HG03103 (cell line): ENCODE results near the gene CACNB2.

ENCODE experiments used
- ATAC-seq: cut with Tn5 transposase; IDR thresholded peaks from one replicate; pipeline ENCODE4 v1.9.1; 2021; ENCODE audit warnings: low read depth; ENCODE audit not compliant: unreplicated experiment

CACNB2 gene

GRCh38 chr10:18369859-18370473 is 229.7 kb downstream of the CACNB2 start:
- no peak for ATAC-seq

GRCh38 chr10:18376650-18377049 is 236.4 kb downstream of the CACNB2 start:
- ATAC-seq, result no peak

DNA sequence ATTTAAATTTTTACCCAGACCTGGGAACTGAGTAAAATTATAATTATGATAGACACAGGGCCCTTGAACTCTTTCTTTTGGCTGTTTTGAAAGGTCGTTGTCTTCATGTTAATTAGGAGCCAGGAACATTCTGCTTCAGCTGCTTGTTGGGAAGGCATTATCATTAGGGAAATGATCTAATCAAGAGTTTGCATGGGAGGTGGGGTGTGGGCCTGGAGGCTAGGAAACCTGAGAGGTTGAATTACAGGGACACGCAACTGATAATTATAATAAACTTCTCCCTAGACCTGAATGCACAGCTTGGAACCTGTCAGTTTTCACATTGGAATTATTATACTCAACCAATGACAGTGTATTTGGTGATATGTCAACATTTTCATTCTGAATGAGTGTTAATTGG is 237.7 kb downstream of the CACNB2 start:
- ATAC-seq, result no peak

DNA sequence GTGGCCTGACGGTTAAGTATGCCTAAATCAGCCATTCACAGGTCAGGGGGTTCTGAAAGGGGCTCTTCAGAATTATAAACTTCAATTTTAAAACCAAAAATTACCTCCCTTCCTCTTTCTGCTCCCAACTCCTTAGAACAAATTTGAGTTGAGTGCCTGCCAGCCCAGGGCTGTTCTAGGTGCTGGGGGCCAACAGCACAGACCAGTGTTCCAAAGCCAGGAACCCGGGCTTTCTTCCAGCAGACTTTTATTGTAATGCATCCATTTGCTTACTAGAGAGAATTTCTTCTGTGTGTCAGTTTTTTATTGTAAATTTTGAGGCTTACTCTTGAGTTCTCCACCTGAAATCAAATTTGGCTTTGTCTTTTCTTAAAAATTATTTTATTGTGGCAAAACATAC is 238.5 kb downstream of the CACNB2 start:
- no peak for ATAC-seq

GRCh38 chr10:18381679-18382078 is 241.5 kb downstream of the CACNB2 start:
- no peak for ATAC-seq

DNA sequence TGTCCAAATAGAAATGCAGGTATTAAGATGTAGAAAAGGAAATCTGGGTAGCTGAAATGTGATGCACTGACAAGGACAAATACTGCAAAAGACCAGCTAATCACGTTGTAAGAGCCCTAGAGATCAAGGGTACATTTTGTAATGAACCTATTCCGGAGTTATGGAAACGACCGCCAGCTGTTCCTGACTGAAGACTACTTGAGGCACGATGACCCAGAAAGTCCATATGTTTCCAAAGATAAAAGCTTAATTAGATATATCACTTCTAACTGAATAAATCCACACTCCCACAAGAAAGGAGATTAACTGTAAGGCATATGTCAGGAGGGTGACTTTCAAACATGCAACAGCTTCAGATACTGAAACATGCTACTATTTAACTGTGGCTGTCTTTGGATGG is 257.7 kb downstream of the CACNB2 start:
- no peak for ATAC-seq

GRCh38 chr10:18399158-18399557 is 258.9 kb downstream of the CACNB2 start:
- no peak for ATAC-seq

DNA sequence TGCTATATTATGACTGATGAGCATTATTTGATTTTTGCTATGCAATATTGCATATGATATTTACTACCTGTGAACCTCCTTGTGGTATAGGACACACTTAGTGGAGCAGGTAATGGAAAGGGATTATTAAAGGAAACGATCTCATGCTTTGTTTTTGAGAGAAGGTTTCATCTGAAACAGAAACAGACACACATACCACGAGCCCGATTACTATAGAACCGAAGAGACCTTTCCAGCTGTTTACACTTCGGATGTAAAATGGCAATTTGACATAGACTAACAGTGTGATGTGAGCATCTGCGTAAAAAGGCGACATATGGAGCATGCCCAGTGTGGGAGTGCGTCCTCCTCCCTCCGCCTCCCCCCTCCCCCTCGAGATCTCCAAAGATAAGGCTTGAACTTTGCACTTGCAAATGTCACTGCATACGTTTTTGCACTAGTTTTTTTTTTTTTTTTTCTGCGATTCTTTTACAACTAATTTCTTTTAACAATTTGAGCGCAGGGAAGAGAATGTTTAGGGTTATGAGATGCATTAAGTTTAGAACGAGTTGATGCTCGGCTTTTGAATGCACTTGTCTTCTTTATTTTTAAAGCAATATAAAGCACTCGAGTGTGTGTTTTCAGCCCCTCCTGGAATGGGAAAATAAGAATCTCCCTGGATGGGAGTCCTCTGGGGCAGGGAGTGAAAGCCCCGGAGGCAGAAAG is 260.1 kb downstream of the CACNB2 start:
- ATAC-seq, result no peak

DNA sequence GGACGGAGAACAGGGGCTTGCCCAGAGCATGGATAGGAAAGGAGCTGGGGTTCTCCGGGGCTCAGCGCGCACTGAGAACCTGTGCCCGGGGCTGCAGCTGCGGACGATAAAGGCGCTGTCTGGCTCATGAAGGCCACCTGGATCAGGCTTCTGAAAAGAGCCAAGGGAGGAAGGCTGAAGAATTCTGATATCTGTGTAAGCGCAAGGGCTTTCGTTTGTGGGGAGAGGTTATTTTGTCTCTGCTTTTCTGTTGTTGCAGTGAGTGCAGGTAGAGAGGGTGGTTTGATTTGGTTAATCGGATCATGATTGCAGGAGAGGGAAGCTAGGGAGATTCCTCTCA is 260.7 kb downstream of the CACNB2 start:
- ATAC-seq, result no peak

GRCh38 chr10:18401416-18402195 is 261.4 kb downstream of the CACNB2 start:
- ATAC-seq, result no peak

GRCh38 chr10:18402853-18403252 is 262.6 kb downstream of the CACNB2 start:
- no peak for ATAC-seq

GRCh38 chr10:18404530-18404929 is 264.3 kb downstream of the CACNB2 start:
- ATAC-seq, result no peak

DNA sequence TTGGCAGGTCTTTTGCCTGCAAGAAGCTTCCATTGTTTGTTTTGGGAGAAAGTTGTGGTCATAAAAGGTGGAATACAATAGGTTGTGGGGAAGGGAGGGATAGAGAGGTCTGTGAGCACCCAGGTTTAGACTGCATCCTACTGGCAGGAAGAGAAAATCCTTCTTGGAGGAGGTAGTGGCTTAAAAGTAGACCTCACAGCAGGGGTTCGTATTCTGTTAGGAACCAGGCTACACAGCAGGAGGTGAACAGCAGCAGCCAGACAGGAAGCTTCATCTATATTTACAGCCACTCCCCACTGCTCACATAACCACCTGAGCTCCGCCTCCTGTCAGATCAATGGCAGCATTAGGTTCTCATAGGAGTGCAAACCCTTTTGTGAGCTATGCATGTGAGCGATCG is 265.9 kb downstream of the CACNB2 start:
- no peak for ATAC-seq

- ATAC-seq, result no peak
These were observed 269.6 kb downstream of the CACNB2 start for GRCh38 chr10:18409599-18410397.

- ATAC-seq, result no peak
These were observed 273.8 kb downstream of the CACNB2 start for GRCh38 chr10:18414061-18414460.

GRCh38 chr10:18417950-18418527 is 277.8 kb downstream of the CACNB2 start:
- ATAC-seq, result no peak

- peak; percentile 42 for ATAC-seq
These were observed 278.5 kb downstream of the CACNB2 start for GRCh38 chr10:18418541-18419215.

- ATAC-seq, result no peak
These were observed 279.7 kb downstream of the CACNB2 start for GRCh38 chr10:18419945-18420344.

GRCh38 chr10:18421726-18422293 is 281.6 kb downstream of the CACNB2 start:
- ATAC-seq, result no peak
